Activated T-cell treated with anti-CD3 and anti-CD28 coated beads, Interleukin-2, amount 50 U/mL, for 48 hours (primary cell): ENCODE measurements around the gene MNDA.
"Not testable (repeated sequence)": the region's sequence is repeated elsewhere in the genome, so short reads cannot be mapped to it uniquely, and the experiment has no call there.

Source experiments
- DNase-seq, 2 experiments: peaks; one replicate each; pipeline ENCODE4 v3.0.0-alpha.2; 2020

MNDA gene

GRCh38 chr1:158839566-158839965 lies 8.4 kb downstream of the MNDA start:
- DNase-seq, result no peak

DNA sequence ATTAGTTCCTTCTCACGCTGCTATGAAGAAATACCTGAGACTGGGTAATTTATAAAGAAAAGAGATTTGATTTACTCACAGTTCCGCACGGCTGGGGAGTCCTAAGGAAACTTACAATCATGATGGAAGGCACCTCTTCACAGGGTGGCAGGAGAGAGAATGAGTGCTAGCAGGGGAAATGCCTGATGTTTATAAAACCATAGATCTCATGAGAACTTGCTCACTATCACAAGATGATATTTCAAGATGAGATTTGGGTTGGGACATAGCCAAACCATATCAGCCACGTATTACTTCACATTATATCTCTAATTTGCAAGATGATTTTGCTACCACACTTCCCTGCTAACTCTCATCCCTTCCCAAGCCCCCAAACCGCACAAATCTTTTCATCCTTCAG lies 9.1 kb downstream of the MNDA start:
- DNase-seq, result no peak

GRCh38 chr1:158864595-158864994 lies 33.4 kb downstream of the MNDA start:
- no peak for DNase-seq

GRCh38 chr1:158870438-158870837 lies 39.3 kb downstream of the MNDA start:
- not testable (repeated sequence) for DNase-seq

DNA sequence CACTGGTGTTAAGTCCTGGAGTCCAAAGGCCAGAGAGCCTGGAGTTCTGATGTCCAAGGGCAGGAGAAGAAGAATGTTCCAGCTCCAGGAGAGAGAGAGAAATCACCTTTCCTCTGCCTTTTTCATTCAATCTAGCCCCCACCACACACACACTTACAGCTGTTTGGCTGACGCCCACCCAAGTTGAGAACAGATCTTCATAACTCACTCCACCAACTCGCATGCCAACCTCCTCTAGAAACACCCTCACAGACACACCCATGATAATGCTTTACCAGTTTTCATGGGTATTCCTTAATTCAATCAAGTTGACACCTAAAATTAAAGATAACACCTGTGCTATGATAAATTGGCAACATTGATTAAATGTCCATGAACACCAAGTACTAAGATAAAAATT lies 42.0 kb downstream of the MNDA start:
- DNase-seq, result no peak

- DNase-seq, result no peak
These were observed 62.5 kb downstream of the MNDA start for GRCh38 chr1:158893654-158894053.

DNA sequence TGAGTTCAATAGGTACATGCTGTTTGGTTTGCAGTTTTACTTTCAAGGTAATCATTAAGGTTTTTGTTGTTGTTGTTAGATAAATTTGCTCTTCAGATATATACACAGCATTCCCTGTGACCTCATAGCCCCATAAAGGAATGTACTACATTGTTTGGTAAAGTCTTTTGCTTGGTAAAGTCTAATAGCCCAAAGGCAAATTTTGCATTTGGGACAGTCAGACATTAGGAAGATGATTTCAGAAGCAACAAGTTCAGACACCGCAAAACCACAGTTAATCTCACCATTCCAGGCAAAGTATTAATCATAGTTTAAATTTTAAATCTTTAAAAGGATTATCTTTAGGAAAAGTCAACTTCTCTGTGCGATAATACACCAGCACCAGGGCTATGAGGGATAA lies 67.6 kb downstream of the MNDA start:
- no peak for DNase-seq
